GM12872 (cell line): ENCODE results near the gene MCCC2.

Source experiments
- TF ChIP-seq, protein P1 (sequence below): IDR thresholded peaks from 3 replicates; pipeline ENCODE4 v1.5.1; 2011; ENCODE audit warnings: low read depth, mild to moderate bottlenecking, low read length, moderate library complexity; ENCODE audit not compliant: insufficient read depth

Gene MCCC2

DNA sequence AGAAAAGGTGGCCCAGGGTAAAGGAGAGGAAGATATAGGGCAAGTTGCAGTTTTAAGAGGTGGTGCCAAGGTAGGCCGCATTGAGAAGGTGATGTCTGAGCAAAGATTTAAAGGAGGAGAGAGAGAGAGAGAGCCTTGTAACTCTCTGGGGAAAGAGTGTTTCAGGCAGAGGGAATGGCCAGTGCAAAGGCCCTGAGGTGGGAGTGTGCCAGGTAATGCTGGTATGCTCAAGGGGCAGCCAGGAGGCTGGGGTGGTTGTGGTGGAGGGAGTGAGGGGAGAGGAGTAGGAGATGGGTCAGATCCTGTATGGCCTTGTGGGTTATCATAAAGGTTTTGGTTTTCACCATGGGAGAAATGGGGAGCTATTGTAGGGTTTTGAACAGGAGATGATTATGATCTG, 9.9 kb downstream of the MCCC2 start:
- TF ChIP-seq, protein P1, sequence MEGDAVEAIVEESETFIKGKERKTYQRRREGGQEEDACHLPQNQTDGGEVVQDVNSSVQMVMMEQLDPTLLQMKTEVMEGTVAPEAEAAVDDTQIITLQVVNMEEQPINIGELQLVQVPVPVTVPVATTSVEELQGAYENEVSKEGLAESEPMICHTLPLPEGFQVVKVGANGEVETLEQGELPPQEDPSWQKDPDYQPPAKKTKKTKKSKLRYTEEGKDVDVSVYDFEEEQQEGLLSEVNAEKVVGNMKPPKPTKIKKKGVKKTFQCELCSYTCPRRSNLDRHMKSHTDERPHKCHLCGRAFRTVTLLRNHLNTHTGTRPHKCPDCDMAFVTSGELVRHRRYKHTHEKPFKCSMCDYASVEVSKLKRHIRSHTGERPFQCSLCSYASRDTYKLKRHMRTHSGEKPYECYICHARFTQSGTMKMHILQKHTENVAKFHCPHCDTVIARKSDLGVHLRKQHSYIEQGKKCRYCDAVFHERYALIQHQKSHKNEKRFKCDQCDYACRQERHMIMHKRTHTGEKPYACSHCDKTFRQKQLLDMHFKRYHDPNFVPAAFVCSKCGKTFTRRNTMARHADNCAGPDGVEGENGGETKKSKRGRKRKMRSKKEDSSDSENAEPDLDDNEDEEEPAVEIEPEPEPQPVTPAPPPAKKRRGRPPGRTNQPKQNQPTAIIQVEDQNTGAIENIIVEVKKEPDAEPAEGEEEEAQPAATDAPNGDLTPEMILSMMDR, result no peak

DNA sequence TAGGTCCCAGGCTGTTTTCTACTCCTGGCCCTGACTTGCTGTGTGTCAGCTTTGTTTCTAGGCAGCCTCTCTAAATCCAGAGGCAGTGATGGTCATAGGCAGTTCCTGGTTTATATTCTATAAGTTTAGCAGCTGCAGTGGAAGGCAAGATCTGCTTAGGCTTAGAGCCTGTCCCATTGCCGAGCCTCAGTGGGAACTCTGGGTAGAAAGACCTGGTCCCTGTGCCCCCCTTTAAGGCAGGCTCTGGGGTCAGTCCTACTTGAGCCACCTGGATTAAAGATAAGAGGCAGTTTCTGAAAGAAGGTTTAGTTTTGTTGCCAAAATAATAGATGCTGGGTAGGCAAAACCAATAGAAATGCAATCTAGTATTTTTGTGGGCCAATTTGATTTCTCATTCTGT, 13.6 kb downstream of the MCCC2 start:
- TF ChIP-seq, protein P1, result no peak

DNA sequence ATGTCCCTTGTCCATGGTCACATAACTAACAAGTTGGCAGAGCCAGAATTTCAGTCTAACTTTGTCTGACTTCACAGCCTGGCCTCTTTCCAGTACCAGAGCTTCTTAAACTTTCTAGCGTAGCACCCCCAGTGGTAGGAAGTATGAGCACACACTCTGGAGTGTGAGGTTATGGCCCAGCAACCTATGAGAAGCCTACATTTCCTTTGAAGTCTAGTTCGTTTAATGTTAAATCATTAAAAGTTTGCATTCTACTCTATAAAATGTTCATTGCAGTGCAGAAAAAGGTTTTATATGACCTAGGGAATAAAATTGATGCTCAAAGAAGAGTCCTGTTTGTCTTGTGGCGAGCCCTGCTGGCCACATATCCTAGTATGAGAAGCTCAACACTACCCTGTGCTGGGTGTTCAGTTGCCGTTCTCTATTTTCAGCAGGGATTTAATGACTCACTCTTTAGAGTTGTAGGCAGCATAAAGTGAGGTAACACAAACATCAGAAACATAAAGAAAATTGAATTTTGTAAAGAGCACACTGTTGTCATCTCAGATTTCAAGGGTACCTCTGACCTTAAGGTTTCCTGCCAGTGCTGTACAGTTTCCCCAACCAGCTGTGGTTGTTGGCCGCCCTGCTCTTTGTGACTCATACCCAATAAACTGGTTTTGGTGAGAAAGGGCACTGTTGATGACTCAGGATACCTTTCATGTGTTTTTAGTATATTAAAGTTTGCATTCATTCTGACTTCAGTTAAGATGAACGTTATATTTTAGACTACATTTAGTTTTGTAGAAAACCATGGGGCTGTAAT, 14.3 kb downstream of the MCCC2 start:
- TF ChIP-seq, protein P1, result peak; percentile 81

DNA sequence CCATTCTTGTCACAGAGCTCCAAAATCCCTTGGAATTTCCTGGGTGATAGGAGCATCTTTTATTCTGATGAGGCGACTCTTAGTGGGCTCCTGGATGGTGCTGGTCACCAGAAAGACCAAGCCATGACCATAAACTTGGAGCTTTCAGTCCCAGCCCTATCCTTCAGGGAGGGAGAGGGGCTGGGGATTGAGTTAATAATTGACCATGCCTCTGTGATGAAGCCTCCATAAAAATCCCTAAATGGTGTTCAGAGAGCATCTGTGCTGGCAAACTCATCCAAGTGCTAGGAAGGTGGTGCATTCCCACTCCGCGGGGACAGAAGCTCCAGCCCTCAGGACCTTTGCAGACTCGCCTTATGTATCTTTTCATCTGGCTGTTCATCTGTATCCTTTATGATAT, 28.7 kb downstream of the MCCC2 start:
- TF ChIP-seq, protein P1, result no peak

DNA sequence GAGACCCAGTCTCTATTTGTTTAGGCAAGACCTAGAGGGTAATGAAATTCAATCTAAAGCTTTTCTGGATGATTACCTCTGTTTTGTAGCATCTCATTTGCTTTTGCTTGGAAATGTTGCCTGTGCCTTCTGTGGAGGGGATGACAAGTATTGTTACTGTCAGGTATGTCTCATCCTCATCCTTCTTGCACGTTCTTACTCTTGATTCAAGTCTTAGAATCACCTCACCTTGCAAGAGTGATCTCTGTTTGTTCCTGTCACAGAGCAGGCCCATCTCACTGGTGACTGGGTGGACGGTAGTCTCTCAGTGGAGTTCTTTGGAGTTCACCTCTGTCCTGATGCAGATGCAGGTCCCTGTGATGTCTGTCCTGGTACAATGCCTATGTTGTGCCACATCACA, 33.5 kb downstream of the MCCC2 start:
- TF ChIP-seq, protein P1, result no peak

DNA sequence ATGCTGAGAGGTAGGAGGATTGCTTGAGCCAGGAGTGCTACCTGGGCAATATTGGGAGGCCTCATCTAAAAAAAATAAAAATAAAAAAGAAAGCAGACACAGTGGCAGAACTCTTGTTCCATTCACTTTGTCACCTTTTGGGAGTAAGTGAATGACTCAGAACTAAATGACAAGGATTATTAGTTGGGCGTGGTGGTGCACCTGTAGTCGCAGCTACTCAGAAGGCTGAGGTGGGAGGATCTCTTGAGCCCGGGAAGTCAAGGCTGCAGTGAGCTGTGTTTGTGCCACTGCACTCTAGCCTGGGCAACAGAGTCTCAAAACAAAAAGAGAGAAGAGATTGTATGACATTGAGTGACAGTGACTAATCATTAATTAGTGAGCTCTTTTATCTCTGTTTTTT, 34.1 kb downstream of the MCCC2 start:
- TF ChIP-seq, protein P1, result no peak

DNA sequence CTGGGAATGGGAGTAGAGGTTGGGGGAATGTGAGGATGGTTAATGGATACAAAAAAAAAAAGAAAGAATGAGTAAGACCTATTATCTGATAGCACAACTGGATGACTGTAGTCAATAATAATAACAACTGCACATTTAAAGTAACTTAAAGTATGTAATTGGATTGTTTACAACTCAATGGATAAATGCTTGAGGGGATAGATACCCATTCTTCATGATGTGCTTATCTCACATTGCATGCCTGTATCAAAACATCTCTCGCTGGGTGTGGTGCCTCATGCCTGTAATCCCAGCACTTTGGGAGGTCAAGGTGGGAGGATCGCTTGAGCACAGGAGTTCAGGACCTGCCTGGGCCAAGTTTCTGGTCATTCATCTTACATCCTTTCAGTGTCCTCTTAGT, 34.6 kb downstream of the MCCC2 start:
- TF ChIP-seq, protein P1, result no peak
